ENCODE results near the gene GNG2. TPM values are rescaled to one million over a fixed set of nuclear protein-coding genes. Genes with fewer than 3 reads are reported as not detected.

GNG2 gene
- total and polyA plus RNA-seq, 9 of the 15 experiments (the other 6 are each of a cell fraction or from before 2014, with no cell fraction given): 0.18 TPM; not detected in 8

- TF ChIP-seq FOXO4 (CRISPR knock-in tag; IDR thresholded peaks at IDR 0.05): no peak
- no peak for TF ChIP-seq ZNF277 (CRISPR knock-in tag; IDR thresholded peaks at IDR 0.05; ENCODE audit: borderline replicate concordance)
- TF ChIP-seq SMARCE1 (IDR thresholded peaks at IDR 0.05): no peak
- TF ChIP-seq HNRNPUL1 (IDR thresholded peaks at IDR 0.05; ENCODE audit: low read length): no peak
- no peak for TF ChIP-seq ZBTB5 (IDR thresholded peaks at IDR 0.05)
- peak; percentile 43; the same call in 1 of the 2 replicates for TF ChIP-seq VEZF1 (CRISPR knock-in tag; IDR thresholded peaks at IDR 0.05)
- TF ChIP-seq ZNF217 (CRISPR knock-in tag; IDR thresholded peaks at IDR 0.05): no peak
- peak; percentile 92 for TF ChIP-seq RBFOX2 (IDR thresholded peaks at IDR 0.05; ENCODE audit: low read depth, low read length)
- TF ChIP-seq SFPQ (IDR thresholded peaks at IDR 0.05; ENCODE audit: low read depth, low read length): no peak
- TF ChIP-seq NRF1 (conservative IDR thresholded peaks at IDR 0.05 in 1 of 2, IDR thresholded peaks at IDR 0.05 in 1 of 2): peak; percentile 81 to 85
- TF ChIP-seq PHF20 (IDR thresholded peaks at IDR 0.05; ENCODE audit: partially characterized antibody): peak; percentile 86
- TF ChIP-seq L3MBTL2 (IDR thresholded peaks at IDR 0.05): peak; percentile 50; the same call in 1 of the 2 replicates
- TF ChIP-seq ZNF655 (CRISPR knock-in tag; IDR thresholded peaks at IDR 0.05): no peak
- no peak for TF ChIP-seq ZNF512 (tag; IDR thresholded peaks at IDR 0.05)
Observed at GRCh38 chr14:51989293-51990234, 129.2 kb downstream of the GNG2 start, which contains the start of gene RTRAF (continued).
